NCI-H226 (cell line): ENCODE data around the gene PPP1R18.
"Not testable (repeated sequence)": the region's sequence is repeated elsewhere in the genome, so short reads cannot be mapped to it uniquely, and the experiment has no call there.

Experiments
- DNase-seq: peaks from one replicate; pipeline ENCODE4 v3.0.0-alpha.2; 2015

The PPP1R18 gene

DNA sequence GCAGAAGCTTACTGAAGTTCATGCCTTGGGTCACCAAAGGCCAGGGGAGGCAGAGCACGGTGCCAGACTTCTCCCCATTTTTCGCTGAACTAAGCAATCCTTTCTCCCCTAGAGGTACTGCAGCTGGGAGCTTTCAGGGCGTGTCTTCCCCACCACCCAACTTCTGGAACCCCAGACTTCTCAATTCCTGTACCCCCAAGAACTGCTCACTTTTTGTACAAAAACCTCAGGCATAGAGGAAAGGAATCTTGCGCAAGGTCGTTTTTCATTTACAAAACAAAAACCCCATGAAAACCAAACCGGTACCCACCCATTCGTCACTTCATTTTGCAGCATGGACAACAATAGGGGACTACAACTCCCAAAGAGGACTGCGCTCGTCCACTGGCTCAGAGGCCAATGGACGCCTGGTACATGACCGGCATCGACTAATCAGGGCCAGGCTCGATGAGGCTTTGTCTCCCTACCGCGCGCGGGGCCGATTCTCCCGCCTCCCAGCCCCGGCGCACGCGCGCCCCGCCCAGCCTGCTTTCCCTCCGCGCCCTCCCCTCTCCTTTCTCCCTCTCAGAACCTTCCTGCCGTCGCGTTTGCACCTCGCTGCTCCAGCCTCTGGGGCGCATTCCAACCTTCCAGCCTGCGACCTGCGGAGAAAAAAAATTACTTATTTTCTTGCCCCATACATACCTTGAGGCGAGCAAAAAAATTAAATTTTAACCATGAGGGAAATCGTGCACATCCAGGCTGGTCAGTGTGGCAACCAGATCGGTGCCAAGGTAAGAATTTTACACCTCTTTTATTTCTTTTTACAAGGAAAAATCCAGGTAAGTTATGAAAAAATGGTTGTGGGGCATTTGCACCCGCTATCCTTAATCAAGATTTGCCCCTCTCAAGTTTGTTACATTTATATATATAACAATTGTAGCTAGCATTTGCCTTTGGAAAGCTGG lies 33.6 kb upstream of the PPP1R18 start, which contains the start of gene TUBB:
Gene TUBB, plus strand, starts transcription at position 562 of the 947 bp plus-strand sequence. Its CDS starts 155 bp downstream, at position 717.
- DNase-seq: peak; percentile 99

DNA sequence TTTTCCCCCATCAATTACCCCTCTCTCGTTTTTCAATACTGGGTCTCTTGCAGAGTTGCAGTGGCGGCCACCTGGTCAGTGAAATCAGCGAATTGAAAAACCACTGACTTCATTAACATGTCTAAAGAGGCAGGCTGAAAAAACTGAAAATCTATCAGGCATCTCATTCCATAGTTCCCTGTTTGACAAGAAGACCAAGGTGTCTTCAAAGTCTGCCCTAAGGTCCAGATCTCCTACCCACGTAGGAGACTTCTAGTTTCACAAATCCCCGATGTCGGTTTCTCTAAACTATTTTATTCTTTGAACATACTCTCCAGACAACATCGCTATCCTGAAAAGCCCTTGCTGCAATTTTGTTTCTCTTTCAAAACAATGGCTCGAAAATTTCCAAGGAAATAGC lies 32.9 kb upstream of the PPP1R18 start:
- no peak for DNase-seq

DNA sequence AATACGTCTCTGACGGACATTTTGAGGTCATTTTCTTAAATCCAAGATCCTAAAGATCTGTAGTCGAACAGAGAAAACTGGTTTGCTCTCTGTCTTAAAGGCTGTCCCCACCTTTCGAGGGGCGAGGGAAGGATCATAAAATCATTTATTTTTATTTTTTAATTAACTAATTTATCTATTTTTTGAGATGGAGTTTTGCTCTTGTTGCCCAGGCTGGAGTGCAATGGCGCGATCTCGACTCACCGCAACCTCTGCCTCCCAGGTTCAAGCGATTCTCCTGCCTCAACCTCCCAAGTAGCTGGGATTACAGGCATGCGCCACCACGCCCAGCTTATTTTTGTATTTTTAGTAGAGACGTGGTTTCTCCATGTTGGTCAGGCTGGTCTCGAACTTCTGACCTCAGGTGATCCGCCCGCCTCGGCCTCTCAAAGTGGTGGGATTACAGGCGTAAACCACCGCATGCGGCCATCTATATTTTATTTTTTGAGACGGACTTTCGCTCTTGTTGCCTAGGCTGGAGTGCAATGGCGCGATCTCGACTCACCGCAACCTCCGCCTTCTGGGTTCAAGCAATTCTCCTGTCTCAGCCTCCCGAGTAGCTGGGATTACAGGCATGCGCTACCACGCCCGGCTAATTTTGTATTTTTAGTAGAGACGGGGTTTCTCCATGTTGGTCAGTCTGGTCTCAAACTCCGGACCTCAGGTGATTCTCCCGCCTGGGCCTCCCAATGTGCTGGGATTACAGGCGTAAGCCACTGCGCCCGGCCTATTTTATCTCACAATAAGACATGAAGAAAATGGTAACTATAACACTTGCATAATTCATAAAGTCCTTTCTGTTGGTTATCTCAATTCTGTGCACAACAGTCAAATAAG lies 31.6 kb upstream of the PPP1R18 start:
- not testable (repeated sequence) for DNase-seq

DNA sequence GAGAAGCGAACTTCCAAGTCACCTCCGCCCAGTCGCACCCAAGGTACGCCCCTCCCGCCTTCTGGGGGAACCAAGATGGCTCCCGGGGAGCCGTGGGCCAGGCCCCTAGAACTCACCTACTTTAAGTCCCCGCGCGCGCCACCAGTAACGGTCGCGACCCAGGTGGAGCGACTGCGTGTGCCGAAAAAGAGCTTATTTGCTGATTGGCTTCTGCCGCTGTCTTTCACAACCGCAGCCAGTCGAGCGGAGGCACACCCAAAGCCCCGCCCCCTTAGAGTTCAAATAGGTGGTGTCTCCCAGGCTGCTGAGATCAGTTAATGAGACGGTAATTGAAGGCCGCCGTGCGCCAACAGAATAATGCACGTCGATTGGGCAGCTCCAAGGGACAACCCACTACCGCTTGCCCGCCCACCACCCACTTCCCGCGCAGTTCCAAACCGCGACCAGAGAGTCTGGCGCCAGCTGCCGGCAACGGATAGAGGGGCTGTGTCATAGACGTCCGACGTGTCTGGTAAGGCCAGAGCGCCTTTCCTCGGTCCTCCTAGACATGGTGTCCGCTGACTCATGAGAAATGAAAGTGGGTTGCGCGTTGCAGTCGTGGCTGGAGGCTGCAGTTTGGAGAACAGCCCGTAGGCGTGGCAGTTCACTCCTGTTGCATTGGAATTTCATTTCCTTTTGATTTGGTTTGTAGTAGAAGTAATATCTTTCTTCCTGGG lies 30.8 kb upstream of the PPP1R18 start, which contains the start of gene MDC1:
Gene MDC1, minus strand, starts transcription at position 153 of the 716 bp plus-strand sequence. CDS start 2,106 bp downstream, outside the sequence.
- DNase-seq: peak; percentile 100

DNA sequence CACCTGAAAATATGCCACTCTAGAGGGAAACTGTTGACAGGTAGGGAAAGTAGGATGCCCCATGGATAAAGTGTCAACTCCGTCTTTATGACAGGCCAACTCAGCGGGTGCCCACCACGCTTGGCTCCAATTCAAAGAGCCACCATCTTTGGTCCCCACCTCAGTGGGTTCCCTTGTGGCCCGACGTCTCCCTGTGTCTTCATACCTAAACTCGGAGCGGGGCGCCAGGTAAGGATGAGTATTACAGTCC lies 30.4 kb upstream of the PPP1R18 start:
- DNase-seq: no peak

DNA sequence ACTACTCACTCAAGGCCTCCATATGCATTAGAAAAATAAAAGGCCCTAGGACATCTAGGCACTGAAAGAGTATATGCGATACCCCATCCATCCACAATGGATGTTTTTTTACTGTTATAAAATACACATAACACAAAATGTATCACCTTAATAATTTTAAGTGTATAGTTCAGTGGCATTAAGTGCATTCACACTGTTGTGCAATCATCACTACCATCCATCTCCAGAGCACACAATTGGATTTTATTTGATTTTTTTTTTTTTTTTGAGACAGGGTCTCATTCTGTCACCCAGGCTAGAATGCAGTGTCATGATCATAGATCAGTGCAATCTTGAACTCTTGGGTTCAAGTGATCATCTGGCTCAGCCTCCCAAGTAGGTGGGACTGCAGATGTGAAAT lies 27.8 kb upstream of the PPP1R18 start:
- no peak for DNase-seq

DNA sequence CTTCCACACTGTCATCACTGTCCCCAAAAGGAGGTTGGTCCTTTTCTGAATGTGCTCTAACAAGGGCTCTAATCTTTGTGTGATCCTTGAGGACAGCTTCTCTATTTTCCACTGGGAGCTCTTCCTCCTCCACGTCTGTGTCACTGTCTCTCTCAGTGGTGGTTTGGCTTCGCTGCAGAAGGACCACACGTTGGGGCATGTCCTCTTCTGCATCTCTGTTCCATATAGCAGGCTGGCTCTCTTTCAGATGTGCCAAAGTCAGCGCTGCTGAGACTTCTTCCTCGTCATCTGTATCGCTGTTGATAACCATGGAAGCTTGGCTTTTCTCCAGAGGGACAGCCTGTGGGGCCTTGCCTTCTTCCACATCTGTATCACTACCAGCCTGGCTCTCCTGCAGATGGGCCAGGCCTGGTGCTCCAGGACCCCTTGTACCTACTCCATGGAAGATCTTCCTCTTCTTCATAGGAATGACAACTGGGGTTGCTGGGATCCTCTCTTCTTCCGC lies 26.0 kb upstream of the PPP1R18 start:
- no peak for DNase-seq

DNA sequence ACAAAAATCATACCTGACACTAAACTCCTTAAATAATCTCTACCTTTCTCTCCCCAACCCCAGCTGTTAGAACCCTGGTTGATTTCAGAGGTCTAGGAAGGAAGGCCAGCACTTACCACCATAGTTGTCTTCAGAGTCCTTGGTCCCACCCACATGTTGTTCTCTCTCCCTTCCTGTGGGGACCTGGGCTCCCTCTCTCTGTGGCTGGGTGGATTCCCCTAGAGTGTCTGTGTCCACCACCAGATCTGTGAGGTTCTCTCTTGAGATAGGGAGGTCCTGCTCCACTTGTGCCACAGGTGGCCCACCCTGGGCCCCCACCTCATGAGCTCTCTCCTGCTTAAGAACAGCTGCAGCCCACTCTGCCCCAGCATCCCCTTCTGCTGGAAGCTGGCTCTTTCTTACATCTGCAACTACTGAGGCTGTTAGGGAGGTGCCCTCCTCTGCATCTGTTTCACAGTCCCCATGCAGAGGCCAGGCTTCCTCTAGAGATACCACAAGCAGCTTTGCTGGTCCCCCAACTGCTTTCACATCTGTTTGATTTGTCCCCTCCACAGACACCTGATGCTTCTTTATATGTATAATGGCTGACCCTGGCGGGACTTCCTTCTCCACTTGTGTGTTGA lies 25.4 kb upstream of the PPP1R18 start:
- no peak for DNase-seq

DNA sequence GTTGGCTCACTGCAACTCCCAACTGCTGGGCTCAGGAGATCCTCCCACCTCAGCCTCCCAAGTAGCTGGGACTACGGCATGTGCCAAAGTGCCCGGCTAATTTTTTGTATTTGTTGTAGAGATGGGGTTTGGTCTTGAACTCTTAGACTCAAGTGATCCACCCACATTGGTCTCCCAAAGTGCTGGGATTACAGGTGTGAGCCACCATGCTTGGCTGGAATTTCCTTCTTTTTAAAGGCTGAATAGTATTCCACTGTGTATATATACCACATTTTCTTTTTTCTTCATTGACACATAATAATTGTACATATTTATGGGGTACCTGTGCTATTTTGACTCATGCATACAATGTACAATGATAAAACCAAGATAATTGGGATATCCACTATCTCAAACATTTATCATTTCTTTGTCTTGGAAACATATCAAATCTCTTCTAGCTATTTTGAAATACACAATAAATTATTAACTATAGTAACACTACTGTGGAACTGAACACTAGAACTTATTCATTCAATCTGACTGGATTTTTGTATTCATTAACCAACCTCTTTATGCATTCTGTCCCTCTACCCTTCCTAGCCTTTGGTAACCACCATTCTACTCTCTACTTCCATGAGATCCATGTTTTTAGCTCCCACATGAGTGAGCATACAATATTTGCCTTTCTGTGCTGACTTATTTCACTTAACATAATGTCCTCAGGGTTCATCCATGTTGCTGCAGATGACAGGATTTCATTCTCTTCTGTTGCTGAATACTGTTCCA lies 22.8 kb upstream of the PPP1R18 start:
- DNase-seq: no peak

DNA sequence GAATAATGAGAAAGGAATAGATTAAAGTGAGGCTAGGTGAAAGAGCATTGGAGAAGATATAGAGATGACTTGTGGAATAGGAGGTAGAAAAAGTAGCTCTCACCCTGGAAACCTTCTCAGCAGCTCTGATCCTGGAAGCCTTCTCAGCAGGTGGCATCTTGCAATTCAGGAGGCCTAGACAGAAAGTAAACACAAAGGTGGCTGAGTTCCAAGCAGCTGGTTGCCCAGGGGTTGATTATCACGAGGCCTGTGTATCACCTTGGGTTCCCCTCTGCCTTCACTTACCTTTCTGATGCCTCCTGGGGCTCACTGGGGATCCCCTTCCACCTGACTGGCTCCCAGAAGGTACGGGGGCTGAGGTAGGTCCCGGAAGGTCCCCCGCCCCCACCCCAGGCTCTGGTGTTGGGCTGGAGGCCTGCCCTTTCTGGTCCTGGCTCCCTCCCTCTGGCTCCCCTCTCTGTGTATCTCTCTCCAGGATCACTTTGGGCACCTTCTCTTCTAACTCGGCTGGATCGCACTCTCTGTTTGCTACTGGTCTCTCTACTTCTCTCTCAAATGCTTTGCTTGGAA lies 20.9 kb upstream of the PPP1R18 start:
- no peak for DNase-seq

DNA sequence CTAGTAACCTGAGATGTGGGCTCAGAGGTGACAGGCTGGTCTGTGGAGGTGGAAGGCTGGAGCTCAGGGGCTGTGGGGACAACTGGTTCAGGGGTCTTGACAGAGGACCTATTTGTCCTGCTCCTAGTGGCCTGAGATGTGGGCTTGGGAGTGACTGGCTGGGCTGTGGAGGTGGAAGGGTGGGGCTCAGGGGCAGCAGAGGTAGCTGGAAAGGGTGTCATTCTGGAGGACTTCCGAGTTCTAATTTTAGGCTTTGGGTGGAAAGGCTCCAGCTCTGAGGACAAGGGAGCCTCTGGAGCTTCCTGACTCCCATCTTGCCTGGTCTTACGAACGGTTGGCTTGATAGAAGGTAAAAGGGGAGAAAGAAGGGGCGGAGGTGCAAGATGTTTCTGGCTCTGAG lies 19.2 kb upstream of the PPP1R18 start:
- no peak for DNase-seq

DNA sequence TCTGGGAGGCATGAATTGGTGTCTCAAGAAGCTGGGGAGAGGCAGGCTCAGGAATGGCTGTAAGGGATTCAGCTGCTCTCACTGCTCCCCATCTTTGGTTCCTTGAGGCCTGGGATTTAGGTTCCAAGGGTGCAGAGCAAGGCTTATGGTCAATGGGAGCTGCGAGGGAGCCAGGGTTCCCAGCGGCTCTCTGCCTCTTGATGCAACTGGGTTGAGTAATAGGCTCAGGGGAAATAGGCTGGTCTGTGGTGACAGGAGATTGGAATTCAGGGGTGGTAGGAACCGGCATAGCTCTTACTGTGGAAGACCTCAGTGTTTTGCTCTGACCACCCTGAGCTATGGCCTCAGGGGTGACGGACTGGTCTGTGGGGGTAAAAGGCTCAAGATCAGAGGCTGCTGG lies 17.4 kb upstream of the PPP1R18 start:
- DNase-seq: no peak

DNA sequence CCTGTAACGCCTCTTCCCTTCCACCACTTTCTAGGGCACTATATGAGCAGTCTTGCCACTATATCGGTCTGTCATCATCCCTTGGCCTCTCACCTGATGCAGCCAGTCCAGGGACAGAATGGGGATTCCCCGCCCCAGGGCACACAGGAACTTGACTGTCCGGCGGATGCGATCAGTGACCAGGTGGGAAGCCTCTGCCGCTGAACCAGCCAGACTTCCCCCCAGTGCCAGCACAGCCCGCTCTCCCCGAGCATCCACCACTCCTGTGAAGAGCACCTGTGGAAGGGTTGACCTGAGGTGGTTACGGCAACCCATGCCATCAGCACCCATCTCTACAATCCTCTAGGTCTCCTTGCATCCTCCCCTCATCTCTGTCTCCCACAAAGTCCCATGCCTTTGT lies 16.6 kb upstream of the PPP1R18 start:
- DNase-seq: no peak

DNA sequence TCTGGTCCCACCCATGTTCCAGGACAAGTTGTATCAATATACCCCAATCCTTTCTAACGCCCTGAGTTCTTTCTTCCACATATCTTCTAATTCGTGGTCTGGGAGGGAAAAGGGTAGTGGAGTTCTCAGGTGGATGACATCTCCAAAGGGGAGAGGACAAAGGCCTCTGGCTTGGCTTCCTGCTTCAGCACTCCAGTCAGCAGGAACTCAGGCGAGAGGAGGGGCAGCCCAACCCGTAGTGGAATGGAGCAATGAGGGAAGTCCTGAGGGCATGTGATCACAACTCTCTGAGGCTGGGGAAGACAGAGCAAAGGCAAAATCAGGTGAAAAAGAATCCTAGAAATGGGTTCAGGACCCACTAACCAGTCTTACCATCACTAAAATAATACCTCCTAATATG lies 13.9 kb upstream of the PPP1R18 start:
- peak; percentile 30 for DNase-seq

DNA sequence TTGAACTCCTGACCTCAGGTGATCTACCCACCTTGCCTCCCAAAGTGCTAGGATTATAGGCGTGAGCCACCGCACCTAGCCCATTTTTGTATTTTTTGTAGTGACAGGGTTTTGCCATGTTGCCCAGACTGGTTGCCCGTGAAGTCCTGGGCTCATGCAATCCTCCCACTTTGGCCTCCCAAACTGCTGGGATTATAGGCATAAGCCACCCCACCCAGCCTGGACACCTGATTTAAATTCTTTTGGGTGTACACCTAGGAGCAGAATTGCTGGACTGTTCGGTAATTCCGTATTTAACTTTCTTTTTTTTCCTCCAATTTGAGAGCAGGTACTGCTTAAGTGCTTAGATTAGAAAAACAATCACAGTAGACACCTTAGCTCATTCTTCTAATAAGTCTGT lies 10.0 kb upstream of the PPP1R18 start:
- no peak for DNase-seq

DNA sequence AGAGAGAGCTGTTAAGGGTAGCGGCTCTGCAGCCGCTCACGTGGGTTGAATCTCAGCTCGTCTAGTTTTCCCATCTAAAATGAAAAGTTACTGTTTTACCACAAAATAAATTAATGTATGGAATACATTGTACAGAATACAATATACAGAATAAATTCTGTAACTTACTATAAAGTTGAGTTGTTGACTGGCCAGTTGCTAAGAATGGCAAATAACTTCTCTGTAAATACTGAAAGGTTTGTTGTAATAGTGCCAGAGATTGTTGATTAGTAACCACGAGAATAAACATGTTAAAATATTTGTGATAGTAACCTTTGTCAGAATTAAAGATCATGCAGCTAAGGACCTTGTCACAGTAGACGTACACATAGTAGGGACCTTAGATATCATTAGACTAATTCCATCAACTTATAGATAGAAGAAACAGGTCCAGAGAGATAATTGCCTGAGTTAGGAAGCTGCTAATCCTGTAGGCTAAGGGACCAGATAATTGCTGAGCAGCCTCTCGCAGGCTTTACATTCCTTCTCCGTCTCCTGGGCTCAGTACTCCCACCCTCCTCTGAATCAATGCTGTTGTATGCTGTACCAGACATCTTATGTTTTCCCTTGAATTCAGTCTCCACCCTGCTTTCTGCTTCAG lies 4.9 kb upstream of the PPP1R18 start:
- no peak for DNase-seq

DNA sequence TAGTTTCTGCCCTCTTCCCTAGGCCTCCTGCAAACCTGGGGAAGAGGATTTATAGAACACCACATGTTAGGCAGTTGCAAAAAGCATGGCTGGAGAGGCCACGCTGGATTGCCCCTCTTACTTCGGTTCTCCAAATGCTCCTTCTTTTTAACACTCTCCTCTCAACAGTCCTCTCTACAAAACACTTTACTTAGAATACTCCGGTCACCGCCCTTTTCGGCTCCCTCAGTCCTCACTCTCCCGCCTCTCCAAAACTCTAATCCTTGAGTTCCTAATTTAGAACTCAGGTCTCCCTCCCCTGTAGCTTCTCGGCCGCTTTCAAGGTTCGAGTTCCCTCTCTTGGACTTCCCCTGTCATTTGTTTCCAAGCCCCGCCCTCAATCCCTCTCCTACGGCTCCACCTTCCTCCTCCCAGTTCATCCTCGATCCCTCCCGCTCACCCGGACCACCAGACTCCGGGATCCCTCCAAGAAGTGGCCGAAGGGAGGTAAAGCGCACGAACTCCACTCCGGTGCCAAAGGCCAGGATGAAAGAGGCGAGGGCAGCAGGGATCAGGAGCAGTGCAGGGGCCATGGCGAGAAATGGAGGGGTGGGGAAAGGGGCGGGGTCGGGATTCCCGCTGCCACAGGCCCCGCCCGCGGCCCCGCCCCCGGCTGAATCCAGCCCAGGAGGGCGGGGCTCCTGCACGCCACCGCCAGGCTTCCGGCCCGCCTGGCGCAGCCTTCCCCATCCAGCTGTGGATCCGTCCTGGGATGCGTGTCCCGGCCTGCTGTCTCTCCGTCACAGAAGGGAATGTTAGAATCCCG lies 4.2 kb upstream of the PPP1R18 start, which contains the start of gene NRM:
Gene NRM, minus strand, starts transcription at position 582 of the 805 bp plus-strand sequence. Its CDS starts 10 bp downstream, at position 572.
- peak; percentile 66 for DNase-seq

DNA sequence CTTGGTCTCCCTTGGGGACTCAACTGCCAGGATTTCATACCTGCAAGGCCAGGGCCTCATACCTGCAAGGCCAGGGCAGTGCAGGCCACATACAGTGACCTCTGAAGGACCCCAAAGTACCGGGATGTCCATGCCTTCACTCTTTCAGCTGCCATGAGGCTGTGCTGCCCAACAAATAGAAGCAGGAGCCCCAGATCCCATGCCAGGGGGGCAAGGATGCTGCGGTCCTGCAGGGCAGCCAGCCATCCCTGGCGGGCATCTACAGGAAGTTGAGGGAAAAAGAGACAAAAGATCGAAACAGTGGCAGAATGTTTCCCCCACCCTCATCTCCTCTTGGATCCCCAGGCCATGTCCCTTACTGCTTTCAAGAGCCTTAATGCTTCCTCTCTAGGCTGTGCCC lies 3.5 kb upstream of the PPP1R18 start:
- no peak for DNase-seq

DNA sequence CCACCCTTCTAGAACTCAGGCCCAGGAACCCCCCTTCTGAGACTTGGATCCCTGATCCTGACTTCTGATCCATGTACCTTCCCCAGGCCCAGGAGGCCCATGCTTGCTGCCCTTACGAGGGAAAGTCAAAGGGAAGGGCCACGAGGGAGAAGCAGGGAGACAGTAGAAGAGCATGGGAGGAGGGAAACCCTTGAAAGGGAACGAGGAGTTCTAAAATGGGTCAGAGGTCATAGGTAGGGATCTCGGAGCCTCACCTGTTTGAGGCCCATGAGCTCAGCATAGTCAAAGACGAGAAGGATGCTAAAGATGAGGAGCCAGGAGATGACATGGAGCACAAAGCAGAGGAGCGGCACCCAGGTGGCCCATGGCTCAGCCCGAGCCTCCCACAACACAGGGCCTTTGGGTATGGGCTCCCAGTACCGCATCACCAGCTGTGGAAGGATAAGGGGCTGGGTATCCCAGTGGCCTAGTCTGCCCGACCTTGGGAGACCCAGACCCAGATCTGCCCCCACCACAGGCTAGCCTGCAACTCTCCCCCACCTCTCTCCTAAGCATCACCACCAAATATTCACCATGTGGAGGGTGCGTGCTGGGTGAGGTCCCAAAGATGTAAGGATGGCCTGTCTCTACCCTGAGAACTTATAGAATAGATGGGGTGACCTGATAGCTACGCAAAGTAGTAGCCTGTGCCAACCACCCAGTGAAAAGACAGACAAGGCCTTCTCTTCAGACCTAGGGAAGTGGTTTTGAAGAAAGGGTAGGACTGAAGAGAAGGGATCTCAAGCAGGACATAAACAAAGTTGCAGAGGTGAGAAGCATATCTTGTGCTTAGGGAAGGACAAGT lies 2.8 kb upstream of the PPP1R18 start:
- DNase-seq: no peak
